GM11168 (cell line): ENCODE data around the gene UBE3B.

Experiments used
- in situ Hi-C: fragments of 300-500 bp; cut with MboI; formaldehyde crosslinking; loops from one replicate; pipeline ENCODE4 v1.12.0; 2022; ENCODE audit warnings: low sequenced_read_pairs; ENCODE audit not compliant: unreplicated experiment

Gene UBE3B

DNA sequence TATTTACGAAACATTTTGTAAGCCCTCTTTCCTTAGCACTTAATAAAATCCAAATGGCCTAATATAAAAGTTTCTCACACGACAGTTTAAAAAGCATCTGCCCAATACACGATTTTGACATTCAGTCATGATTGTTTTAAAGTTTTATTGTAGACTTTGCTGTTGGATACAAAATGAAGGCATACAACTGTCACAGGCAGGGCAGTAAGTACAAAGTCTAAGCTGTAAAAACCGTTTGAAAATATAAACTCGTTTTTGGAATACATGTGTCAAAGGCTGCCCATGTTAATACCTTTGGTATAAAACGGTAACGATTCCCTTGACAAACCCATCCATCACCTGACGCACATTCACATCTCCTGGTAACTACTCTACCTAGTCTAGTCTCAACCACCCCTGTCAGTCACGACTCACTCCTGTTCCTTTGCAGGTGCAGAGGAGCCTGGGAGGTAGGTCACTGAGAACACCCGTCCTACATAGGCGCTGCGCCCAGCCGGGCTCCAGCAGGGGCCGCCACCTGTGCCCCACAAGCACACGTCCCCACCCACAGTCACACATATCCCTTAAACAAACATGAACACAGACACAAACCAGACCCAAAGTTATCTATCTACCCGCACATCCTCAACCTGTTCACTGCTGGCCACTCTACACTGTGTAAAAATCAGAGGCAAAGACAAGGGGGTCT, 27.4 kb upstream of the UBE3B start:
- in situ Hi-C loops, result no loop called here

DNA sequence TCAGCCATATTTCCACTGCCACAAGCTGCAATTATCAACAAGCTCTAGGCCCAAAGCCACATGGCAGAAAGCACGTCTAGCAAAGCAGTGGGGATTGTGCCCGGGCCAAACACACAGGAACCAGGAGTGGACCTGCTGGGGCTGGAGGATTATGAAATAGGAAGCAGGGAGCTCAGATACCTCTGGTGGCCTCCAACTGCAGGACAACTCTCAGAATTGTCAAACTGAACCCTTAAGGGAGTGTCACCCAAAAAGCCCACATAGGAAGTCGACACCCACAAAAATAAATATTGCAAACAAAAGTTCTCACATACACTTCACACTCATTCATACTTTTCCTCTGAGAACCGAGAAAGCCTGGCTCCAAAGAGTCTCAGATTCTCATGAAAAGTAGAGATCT, 26.5 kb upstream of the UBE3B start:
- in situ Hi-C loops, result no loop called here

DNA sequence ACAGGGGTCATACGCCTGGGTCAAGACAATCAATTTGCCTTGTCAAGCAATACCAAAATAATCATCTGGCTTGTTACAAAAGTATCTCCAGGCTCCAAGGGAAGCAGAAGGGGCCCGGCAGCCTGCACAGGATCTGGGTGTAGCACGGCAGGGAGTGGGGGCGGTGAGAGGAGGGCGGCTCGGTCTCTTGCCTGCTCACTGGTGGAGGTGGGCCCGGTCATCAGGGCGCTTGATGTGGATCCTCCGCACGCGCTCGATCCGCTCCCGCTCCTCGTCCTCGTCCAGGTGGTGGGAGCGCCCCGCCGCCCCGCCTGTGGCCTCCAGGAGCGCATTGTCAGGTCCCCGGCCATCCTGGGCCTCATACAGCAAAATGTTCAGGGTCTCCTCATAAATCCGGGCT, 26.0 kb upstream of the UBE3B start:
- in situ Hi-C loops, result no loop called here

DNA sequence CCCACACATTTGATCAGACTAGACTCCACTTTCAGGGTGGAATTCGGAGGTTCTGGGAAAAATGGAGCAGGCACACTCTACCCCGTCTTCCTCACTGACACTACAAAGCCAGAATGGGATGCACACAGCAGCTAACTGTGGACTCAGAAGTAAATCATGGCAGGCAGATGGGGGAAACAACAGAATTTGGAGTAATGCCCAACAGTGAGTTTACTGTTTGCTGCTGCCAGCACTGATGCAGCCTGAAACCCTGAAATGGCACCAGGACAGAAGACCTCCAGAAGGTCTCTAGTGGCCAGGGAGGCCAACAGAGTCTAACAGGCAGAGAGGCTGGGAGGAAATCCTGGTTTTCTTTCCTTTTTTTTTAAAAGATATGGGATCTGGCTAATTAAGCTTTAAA, 24.9 kb upstream of the UBE3B start:
- in situ Hi-C loops, result no loop called here

DNA sequence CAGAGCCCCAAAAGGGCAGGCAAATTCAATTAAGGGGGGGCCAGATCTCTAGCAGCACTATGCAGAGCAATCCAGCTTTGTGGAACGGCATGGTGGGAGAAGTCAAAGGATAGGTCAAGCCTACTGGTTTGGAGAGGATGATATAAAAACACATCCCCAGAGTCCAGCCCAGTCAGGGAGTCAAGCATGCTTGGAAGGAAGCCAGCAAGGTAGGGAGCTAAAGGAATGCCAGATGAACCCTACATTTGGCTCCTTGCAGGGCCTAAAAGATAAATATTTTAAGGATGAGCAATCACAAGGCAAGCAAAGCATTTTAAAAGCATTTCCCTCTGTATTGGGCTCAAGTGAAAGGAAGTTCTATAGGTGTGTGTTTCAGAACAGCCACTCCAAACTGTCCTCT, 21.7 kb upstream of the UBE3B start:
- in situ Hi-C loops, result no loop called here

DNA sequence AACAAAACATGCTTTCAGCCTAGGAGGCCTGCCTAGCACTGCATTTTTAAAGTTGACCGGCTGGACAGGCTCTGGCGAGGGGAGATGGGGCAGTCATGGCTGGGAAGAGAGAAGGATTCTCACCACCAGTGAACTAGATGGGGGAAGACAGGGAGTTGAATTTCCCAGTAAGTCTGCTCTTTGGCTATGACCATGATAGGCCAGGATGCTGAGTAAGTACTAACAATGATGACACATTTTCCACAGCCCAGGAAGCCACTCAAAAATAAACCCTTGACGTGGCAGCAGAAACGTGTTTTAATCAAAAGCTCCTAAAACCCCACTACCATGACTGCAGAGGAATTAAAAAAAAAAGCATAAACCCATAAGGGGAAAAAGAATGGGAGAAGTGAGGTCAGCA, 19.3 kb upstream of the UBE3B start:
- in situ Hi-C loops, result no loop called here

DNA sequence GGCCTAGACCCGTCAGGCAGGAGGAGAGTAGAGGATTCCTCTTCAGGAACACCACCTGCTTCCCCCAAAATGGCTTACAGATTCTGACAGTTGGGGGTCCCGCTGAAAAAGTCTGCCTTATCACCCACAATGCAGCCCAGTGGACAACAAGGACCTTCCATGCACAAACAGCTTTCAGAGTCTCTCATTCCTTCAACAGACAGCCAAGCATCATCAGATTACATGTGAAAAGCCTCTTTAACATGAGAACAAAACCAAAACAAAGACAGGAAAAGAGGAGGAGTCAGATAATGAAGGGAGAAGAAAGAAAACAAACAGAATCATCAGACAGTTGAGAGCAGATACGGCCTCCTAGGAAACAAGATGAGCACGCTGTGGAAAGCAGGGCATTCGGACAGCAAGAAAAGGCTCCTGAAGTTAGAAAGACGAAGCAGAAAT, 18.6 kb upstream of the UBE3B start:
- in situ Hi-C loops, result no loop called here

DNA sequence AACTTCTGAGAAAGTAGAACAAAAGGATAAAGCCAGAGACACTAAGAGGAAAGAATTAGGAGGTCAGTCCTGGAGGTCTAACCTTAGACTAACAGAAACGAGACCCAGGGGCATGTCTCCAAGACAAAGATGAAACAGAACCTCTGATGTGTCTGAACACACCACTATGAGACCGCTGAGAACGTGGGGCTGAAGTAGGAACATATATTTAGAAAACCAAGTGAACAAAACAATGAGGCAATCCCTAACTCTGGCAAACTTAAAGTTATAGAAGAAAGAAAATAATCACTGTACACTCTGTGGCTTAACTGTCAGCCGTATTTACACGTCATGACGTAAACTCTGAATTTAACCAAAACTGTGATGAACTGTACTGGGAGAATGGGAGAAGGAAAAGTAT, 18.2 kb upstream of the UBE3B start:
- in situ Hi-C loops, result no loop called here

DNA sequence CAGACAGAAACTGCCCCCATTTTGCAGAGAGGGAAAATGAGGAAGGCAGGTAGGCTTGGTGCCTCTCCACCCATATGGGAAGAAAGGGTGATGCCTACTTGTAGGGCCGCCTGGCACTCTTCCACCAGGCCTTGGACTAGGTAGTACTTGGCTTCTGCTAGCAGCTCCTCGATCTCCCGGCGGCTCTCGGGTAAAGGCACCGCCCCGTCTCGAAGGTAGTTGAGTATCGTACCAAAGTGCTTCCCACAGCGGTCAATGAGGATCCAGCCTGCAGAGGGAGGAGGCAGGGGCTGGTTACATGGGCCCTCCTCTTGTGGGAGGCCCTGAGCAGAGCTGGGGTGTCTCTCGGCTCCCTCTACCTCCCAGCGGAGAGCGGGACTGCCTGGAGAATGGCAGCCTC, 16.9 kb upstream of the UBE3B start:
- in situ Hi-C loops, result no loop called here

DNA sequence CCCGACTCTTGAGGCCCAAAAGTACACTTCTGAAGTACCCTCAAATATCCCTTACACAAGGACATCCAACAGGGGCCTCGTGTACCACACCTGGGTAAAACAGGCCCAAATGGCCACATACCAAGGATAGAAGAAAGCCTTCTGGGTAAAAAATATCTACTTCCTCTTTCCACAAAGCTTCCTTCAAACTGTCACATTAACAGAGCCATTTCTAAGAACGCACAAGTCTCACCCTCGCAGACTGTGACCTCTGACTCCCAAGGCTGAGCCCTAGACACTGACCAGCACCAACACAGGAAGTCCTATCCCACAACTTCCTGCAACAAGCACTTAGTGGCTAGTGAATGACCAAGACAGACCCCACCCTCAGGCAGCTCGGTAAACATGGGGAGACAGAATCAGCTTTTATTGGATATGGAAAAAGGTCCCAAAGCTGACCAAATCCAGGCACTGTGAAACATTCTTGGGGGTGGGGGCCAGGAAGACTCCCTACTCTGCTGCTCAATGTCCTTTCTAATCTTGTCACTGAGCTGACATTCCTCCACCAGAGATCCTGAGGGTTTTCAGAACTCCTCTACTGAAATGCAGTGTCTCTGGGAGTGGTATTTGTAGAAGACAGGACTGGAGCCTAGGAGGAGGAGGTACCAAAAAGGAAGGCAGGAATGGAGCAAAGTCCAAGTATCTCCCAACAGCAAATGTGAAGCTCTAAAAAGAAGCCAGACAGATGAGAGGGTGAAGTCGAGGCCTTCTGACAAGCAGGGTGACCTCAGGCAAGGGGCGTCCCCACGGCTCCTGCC, 16.2 kb upstream of the UBE3B start:
- in situ Hi-C loops, result no loop called here

DNA sequence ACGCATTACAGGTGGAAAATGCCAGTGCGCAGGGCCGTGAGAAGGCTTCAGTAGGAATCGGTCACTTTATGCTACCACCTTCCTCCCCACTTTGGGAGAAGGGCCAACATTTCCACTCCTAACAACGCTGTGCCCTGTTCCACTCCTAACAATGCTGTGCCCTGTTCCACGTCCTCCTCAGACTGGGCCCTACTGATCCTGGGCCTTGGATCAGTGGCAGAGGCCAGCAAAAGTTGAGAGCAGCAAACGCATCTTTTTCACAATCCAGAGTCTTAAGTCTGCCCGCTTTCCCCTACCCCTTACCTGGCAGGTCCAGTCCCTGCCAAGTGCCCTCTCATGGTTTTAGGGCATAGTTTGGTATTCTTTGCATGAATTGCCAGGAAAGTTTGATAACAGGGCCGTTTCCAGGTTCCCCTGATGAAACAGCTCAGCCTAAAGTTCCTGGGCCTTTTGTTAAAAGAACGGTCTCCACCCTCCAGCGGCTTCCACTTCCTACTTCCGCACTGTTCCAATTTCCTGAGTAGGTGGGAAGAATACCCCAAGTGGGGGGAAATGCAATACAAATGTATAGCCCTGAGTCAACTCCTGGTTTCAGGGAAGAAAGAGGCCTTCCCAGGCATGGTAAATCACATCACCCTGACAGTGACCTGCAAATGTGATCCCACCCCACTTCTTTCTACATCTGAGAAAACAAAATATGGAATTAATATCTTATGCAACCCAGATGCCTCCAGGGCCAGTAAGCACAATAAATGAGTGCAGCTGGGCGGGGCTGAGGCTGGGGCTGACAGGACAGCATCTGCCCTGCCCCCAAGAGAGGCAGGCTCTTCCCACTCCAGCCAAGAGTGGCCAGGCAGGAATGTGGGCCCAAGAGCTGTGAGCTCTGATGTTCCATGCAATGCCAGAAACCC, 15.3 kb upstream of the UBE3B start:
- in situ Hi-C loops, result no loop called here

DNA sequence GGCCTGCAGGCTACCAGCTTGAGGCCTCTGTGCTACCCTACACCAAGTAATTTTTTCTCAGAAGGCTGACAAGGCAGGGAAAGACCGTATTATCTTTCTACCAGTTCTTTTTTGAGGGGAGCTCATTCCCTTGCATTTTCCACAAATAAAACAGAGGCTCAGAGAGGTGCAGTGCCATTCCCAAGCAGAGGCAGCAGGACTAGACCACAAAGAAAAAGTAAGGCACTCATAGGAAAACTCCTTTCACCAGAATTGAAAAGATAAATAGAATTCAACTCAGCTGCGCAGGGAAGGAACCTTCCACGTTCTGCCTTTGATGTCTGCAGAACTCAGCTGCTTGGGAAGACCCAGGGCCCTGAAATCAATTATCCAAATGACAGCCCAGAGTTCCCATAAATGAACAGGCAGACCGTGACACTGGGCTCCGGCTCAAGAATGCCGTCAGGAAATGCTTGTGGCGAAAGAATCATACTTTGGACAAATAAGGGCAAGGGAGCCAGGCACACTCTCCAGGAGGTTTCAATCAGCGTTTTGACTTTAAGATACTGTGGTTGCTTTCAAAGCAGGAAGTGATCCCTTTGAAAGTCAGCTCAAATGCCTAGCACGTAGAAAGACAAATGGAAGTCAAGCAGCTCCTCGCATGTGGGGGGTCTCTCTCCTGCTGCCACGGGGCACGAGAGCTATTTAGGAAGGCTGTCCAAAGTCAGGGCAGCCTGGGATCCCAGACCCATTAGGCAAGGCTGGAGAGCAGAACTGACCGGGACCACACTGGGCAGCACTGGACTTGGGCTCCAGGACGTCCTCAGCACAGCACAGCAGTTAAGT, 14.4 kb upstream of the UBE3B start:
- in situ Hi-C loops, result no loop called here

DNA sequence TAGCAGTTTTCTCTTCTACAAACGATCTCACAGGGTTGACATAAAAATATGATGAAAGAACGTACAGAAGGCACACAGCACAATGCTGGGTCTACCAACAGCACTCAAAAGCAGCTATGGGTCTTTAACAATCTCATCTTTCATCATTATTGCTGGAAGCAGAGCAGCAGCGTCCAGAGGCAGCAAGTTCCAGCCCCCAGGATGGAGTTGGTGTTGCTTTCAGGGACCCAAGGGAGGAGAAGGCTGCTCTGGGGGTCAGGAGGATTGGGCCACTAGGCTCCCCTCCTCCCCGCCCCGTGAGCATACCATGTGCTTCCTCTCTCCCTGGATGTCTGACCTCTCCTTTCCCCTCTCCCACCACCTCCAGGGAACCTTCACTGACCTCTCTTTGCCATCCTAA, 13.7 kb upstream of the UBE3B start:
- in situ Hi-C loops, result no loop called here

DNA sequence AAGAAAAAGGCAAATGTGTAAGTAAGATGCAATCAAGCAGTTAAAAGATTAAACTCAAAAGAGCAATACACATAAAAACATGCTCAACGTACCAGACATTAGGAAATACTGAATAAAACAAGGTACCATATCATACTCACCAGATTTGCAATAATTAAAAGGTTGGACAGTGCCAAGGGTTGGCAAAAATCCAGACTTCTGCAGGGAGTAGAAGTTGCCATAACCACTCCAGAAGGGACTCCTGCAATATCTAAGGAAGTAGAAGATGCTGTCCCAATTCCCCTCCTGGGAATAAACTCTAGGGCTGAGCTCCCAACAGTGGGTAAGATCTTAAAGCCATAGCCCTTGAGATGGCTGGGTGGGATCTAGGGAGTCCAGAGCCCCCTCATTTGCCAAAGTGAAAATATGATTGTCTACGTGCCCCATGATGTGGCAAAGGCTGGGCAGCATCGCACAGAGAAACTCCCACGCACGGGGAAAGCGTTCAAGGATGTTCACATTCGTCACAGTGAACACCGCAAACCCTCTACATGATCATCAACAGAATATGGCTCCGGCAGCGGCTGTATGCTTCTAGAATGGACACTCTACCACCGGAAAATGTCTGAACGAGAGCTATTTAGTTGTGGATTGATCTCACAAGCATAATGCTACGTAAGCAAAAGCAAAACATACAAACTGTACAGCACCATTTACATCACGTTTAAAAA, 12.6 kb upstream of the UBE3B start:
- in situ Hi-C loops, result no loop called here

DNA sequence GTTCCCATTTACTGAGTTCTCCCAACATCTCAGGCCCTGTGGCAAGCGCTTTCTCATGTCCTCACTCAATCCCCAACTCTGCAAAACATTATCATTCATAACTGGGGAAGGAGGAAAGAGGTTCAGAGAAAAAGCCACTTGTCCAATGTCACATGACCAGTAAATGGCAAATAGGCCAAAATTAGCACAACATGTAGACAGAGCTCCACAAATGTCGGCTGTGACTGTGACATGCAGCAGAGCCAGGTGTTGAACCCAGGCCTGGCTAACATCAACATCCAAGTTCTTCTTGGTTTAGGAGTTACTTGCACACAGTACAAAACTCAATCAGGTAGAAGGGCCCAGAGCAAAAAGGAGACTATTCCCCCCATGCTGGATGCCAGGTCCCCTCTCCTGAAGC, 11.1 kb upstream of the UBE3B start:
- in situ Hi-C loops, result no loop called here

DNA sequence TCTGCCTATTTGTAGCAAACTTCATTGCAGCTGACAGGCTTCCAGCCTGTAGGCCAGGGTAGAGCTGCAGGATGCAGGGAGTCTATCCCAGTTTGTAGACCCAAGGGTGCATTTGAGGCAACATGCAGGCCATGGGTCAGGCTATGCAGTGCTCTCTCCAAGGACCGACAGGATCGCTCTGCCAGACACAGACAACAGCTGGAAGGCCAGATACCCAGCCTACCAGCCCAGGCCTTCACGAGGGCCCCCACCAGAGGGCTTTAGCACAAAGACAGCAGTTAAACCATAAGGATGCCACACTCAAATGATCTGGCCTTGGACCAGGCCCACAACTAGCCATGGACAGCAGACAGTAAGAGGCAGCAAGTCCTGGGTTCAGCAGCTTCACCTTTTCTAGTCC, 10.6 kb upstream of the UBE3B start:
- in situ Hi-C loops, result no loop called here

DNA sequence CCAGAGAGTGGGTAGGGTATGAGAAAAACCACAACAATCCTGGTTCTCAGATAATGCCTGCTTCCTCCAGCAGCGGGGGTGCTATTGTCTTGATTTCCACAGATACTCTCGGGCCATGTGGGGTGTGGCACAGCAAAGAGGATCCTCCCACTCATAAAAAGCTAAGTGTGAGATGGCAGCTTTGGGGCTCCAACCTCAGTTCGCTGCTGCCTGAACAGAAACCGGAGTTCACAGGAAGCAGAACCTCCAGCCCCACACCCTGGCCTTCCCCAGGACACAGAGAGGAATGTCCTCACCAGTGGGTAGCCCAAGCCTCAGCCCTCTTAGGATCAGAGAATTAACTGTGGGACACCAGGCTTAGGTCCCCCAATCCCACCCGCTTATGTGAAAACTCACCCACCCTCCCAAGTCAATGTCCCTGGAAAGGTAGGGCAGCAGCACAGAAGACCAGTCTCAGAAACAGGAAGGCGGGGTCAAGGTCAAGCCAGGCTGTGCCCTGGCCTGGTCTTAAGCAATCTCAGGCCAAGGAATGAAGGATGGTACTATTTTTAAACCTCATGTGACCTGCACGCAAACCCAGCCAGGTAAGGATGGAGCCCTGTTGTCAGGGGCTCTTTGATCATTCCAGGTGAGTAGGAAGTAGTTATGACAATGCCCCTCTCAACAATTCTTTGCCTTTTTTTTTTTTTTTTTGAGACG, 9.3 kb upstream of the UBE3B start:
- in situ Hi-C loops, result no loop called here

DNA sequence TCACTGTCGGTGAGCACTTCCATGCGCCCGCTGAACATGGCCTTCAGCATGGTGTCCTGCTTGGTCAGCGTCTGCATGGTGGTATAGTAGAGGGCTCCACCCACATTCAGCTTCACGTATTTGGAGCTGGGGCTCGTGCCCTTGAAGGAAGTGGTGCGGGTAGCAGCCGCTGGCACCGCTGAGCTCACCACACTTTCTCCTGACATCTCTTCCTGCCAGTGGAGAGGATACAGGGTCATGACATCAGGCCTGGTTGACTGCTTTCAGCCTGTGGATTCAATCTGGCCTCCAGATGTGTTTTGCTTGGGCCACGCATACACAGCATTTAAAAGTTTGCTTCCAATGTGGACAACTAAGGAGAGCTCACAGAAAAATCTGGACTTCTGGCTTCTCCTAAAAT, 7.9 kb upstream of the UBE3B start:
- in situ Hi-C loops, result no loop called here

DNA sequence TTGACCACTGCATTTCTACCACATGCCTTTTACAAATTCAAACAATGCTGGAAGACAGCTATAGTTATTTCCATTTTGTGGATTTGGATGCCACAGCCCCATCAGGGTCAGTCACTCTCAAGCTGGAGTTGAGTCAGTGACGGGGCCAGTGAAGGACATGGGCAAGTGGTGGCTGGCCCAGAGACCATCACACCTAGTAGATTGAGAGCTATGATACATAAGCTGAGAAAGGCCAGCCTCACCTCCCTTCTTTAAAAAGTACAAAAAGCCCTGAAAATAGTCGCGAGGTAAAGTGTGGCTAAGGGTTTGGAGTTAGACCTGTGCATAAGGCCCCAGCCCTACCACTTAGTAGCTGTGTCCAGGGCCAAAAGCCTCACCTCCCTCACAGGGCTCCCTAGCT, 4.4 kb upstream of the UBE3B start:
- in situ Hi-C loops, result no loop called here
